CD4-positive, CD25-positive, alpha-beta regulatory T cell (primary cell): ENCODE results near the gene SBSN. TPM values are rescaled to one million over a fixed set of nuclear protein-coding genes. Genes with fewer than 3 reads are reported as not detected.
A peak's percentile ranks its signal among the peaks of the same experiment; 100 is the strongest.

Experiments used
- ATAC-seq, 2 donors: fragments of 150-1000 bp; cut with Tn5 transposase; one replicate each; pipeline ENCODE4 v1.10.0; 2021; ENCODE audit warnings: low read depth in 2 of 2, moderate number of reproducible peaks in 2 of 2, moderate library complexity in 1 of 2
- DNase-seq, 3 donors: peaks; one replicate each; pipeline versions ENCODE4 v3.0.0 to v3.0.0-alpha.2; 2012 to 2022; ENCODE audit warnings: mixed read lengths in 1 of 3
- H3K27ac ChIP-seq: one replicate; pipeline ENCODE4 v1.7.0; 2013; ENCODE audit warnings: mild to moderate bottlenecking, low read length; ENCODE audit not compliant: insufficient read depth, poor library complexity, severe bottlenecking
- H3K27me3 ChIP-seq: one replicate; pipeline ENCODE4 v1.7.0; 2013; ENCODE audit warnings: low read length; ENCODE audit not compliant: control insufficient read depth, insufficient read depth
- H3K36me3 ChIP-seq: one replicate; pipeline ENCODE4 v1.7.0; 2013; ENCODE audit warnings: mild to moderate bottlenecking, low read length, moderate library complexity; ENCODE audit not compliant: control insufficient read depth, insufficient read depth
- H3K4me1 ChIP-seq: 2 replicates; pipeline ENCODE4 v1.7.0; 2013; ENCODE audit warnings: mild to moderate bottlenecking, low read length; ENCODE audit not compliant: insufficient read depth, control insufficient read depth, poor library complexity, severe bottlenecking
- H3K4me3 ChIP-seq: one replicate; pipeline ENCODE4 v1.7.0; 2013; ENCODE audit warnings: low read depth, mild to moderate bottlenecking, low read length, moderate library complexity
- H3K9me3 ChIP-seq, 2 experiments: 1 replicate in 1 of 2; 2 replicates in 1 of 2; pipeline ENCODE4 v1.7.0; 2013; ENCODE audit warnings: low read length in 2 of 2, mild to moderate bottlenecking in 1 of 2, moderate library complexity in 1 of 2; ENCODE audit not compliant: control insufficient read depth in 2 of 2
- H3K27ac Mint-ChIP-seq, 3 donors: one replicate each; pipeline ENCODE4 v1.8.0; 2020 to 2022; ENCODE audit warnings: mild to moderate bottlenecking in 3 of 3, mixed read lengths in 3 of 3, moderate library complexity in 2 of 3
- H3K27me3 Mint-ChIP-seq: one replicate; pipeline ENCODE4 v1.8.0; 2022; ENCODE audit warnings: mild to moderate bottlenecking, mixed read lengths
- H3K36me3 Mint-ChIP-seq: one replicate; pipeline ENCODE4 v1.8.0; 2020; ENCODE audit warnings: mixed read lengths
- H3K4me1 Mint-ChIP-seq, 4 donors: one replicate each; pipeline ENCODE4 v1.8.0; 2020 to 2022; ENCODE audit warnings: mixed read lengths in 4 of 4, mild to moderate bottlenecking in 1 of 4
- H3K4me3 Mint-ChIP-seq, 4 donors: one replicate each; pipeline ENCODE4 v1.8.0; 2020 to 2022; ENCODE audit warnings: mild to moderate bottlenecking in 4 of 4, mixed read lengths in 4 of 4, moderate library complexity in 3 of 4
- H3K9me3 Mint-ChIP-seq, 7 donors: one replicate each; pipeline ENCODE4 v1.8.0; 2020 to 2022; ENCODE audit warnings: mixed read lengths in 7 of 7, mild to moderate bottlenecking in 3 of 7, moderate library complexity in 2 of 7
- polyA plus RNA-seq, 4 donors: library from polyadenylated mRNA; unstranded; fragments of 300-500 nt; fragmentation: Illumina TruSeq; gene quantifications; one replicate each; pipeline ENCODE4 v1.2.3, GENCODE V29; 2021
- total RNA-seq: library from RNA; stranded (reverse); gene quantifications from one replicate; pipeline ENCODE4 v1.2.3, GENCODE V29; 2022

The SBSN gene
- total and polyA plus RNA-seq, 5 donors from 2014 or later, result not detected

GRCh38 chr19:35562336-35562735 lies 34.2 kb upstream of the SBSN start:
- peaks cover 2% of the 10 kb centered on the region for H3K27me3 ChIP-seq

GRCh38 chr19:35561436-35561835 lies 33.3 kb upstream of the SBSN start:
- Histone ChIP-seq H3K27ac (no peak overlapping the region), H3K9me3 (no peaks in the 10 kb centered on the region), H3K36me3 (no peaks in the 10 kb centered on the region), H3K4me1 (peaks cover 15% of the 10 kb centered on the region), H3K4me3 (no peak overlapping the region), H3K27me3 (peaks cover 2% of the 10 kb centered on the region)
- Mint-ChIP-seq H3K9me3 (no peaks in the 10 kb centered on the region), H3K27me3 (peaks cover 27% of the 10 kb centered on the region), H3K36me3 (no peaks in the 10 kb centered on the region), H3K27ac (no peak overlapping the region), H3K4me1 (peaks cover 0 to 17% (median 3%) of the 10 kb centered on the region in 4 donors), H3K4me3 (peak overlapping the region in 1 of 4 donors; percentile 17)
- no peak for ATAC-seq
- DNase-seq, result no peak

More at GRCh38 chr19:35562336-35562735, 34.2 kb upstream of the SBSN start:
- ATAC-seq (no peak), DNase-seq (no peak)
- no peaks in the 10 kb centered on the region for H3K36me3 Mint-ChIP-seq
- Histone ChIP-seq H3K4me1 (peaks cover 15% of the 10 kb centered on the region), H3K9me3 (no peaks in the 10 kb centered on the region), H3K27ac (no peak overlapping the region), H3K4me3 (no peak overlapping the region), H3K36me3 (no peaks in the 10 kb centered on the region)
- H3K9me3 Mint-ChIP-seq, result no peaks in the 10 kb centered on the region
- H3K27ac Mint-ChIP-seq, result no peak overlapping the region
- H3K27me3 Mint-ChIP-seq, result peaks cover 31% of the 10 kb centered on the region
- H3K4me3 Mint-ChIP-seq, result no peak overlapping the region
- H3K4me1 Mint-ChIP-seq, result peaks cover 0 to 14% (median 2%) of the 10 kb centered on the region in 4 donors

GRCh38 chr19:35560677-35561076 lies 32.6 kb upstream of the SBSN start:
- Mint-ChIP-seq H3K9me3 (no peaks in the 10 kb centered on the region), H3K27me3 (peaks cover 27% of the 10 kb centered on the region), H3K36me3 (no peaks in the 10 kb centered on the region), H3K27ac (no peak overlapping the region), H3K4me1 (peaks cover 0 to 20% (median 3%) of the 10 kb centered on the region in 4 donors), H3K4me3 (peak overlapping the region in 2 of 4 donors; percentile 50 to 55)
- no peak for DNase-seq
- ATAC-seq, result no peak
- H3K4me1 ChIP-seq, result peaks cover 15% of the 10 kb centered on the region
- no peak overlapping the region for H3K4me3 ChIP-seq
- no peak overlapping the region for H3K27ac ChIP-seq
- H3K36me3 ChIP-seq, result no peaks in the 10 kb centered on the region
- H3K27me3 ChIP-seq, result peaks cover 2% of the 10 kb centered on the region
- no peaks in the 10 kb centered on the region for H3K9me3 ChIP-seq

DNA sequence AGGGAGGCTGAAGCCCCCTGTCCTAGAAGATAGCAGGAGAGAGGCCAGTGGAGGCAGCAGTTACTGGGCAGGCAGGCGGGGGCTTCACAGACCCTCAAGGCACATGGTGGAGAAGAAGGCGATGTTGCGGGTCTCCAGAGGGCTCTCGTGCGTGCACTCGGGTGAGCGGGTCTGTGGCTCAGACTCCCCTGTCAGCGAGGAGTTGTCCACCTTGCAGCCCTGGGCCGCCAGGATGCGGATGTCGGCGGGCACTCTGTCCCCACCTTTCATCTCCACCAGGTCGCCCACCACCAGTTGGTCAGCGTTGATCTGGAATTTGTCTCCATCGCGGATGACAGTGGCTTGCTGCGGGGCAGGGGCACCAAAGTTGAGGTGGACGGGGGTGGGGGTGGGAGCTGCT lies 32.2 kb upstream of the SBSN start:
- Mint-ChIP-seq H3K9me3 (no peaks in the 10 kb centered on the region), H3K27ac (no peak overlapping the region), H3K4me3 (no peak overlapping the region), H3K4me1 (peaks cover 0 to 20% (median 3%) of the 10 kb centered on the region in 4 donors), H3K36me3 (no peaks in the 10 kb centered on the region), H3K27me3 (peaks cover 27% of the 10 kb centered on the region)
- no peak overlapping the region for H3K27ac ChIP-seq
- DNase-seq (no peak), ATAC-seq (no peak)
- no peak overlapping the region for H3K4me3 ChIP-seq
- no peaks in the 10 kb centered on the region for H3K36me3 ChIP-seq
- H3K27me3 ChIP-seq, result peaks cover 2% of the 10 kb centered on the region
- H3K4me1 ChIP-seq, result peaks cover 15% of the 10 kb centered on the region
- no peaks in the 10 kb centered on the region for H3K9me3 ChIP-seq

DNA sequence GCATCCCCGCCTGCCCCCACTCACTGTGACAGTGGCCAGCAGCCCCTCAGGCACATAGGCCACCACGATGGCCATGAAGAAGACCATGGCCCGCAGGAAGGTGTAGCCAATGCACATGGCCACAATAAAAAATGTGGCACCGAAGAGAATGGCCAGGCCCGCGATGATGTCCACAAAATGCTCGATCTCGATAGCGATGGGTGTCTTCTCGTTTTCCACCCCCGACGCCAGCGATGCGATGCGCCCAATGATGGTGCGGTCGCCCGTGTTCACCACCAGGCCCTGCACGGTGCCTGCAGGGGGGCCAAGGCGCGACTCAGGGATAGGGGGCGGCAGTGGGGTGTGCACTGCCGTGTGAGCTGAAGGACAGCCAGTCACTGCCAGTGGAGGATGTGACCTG lies 31.7 kb upstream of the SBSN start:
- ATAC-seq (no peak), DNase-seq (no peak)
- H3K4me1 ChIP-seq, result peaks cover 15% of the 10 kb centered on the region
- Mint-ChIP-seq H3K27me3 (peaks cover 27% of the 10 kb centered on the region), H3K4me1 (peaks cover 0 to 20% (median 3%) of the 10 kb centered on the region in 4 donors), H3K27ac (no peak overlapping the region), H3K9me3 (no peaks in the 10 kb centered on the region), H3K36me3 (no peaks in the 10 kb centered on the region), H3K4me3 (no peak overlapping the region)
- no peak overlapping the region for H3K4me3 ChIP-seq
- peaks cover 2% of the 10 kb centered on the region for H3K27me3 ChIP-seq
- H3K9me3 ChIP-seq, result no peaks in the 10 kb centered on the region
- H3K27ac ChIP-seq, result no peak overlapping the region
- no peaks in the 10 kb centered on the region for H3K36me3 ChIP-seq

- ATAC-seq, result no peak
- Mint-ChIP-seq H3K27me3 (peaks cover 27% of the 10 kb centered on the region), H3K4me3 (peak overlapping the region in 2 of 4 donors; percentile 8 to 43), H3K4me1 (peaks cover 0 to 20% (median 3%) of the 10 kb centered on the region in 4 donors), H3K9me3 (no peaks in the 10 kb centered on the region), H3K27ac (peak overlapping the region in 1 of 3 donors; percentile 76), H3K36me3 (no peaks in the 10 kb centered on the region)
- H3K27me3 ChIP-seq, result no peaks in the 10 kb centered on the region
- no peaks in the 10 kb centered on the region for H3K9me3 ChIP-seq
- no peak overlapping the region for H3K4me3 ChIP-seq
- H3K4me1 ChIP-seq, result peaks cover 15% of the 10 kb centered on the region
- DNase-seq, result no peak
- no peak overlapping the region for H3K27ac ChIP-seq
- H3K36me3 ChIP-seq, result no peaks in the 10 kb centered on the region
Observed at GRCh38 chr19:35559281-35559659, 31.2 kb upstream of the SBSN start.

GRCh38 chr19:35558400-35559280 lies 30.5 kb upstream of the SBSN start:
- DNase-seq (no peak), ATAC-seq (no peak)
- H3K4me3 ChIP-seq, result no peak overlapping the region
- peaks cover 15% of the 10 kb centered on the region for H3K4me1 ChIP-seq
- H3K4me3 Mint-ChIP-seq, result peak overlapping the region in 2 of 4 donors; percentile 8 to 43
- peaks cover 27% of the 10 kb centered on the region for H3K27me3 Mint-ChIP-seq
- H3K27ac ChIP-seq, result no peak overlapping the region
- no peak overlapping the region for H3K27ac Mint-ChIP-seq
- H3K36me3 ChIP-seq, result no peaks in the 10 kb centered on the region
- H3K9me3 Mint-ChIP-seq, result no peaks in the 10 kb centered on the region
- no peaks in the 10 kb centered on the region for H3K9me3 ChIP-seq
- H3K36me3 Mint-ChIP-seq, result no peaks in the 10 kb centered on the region
- peaks cover 0 to 20% (median 3%) of the 10 kb centered on the region in 4 donors for H3K4me1 Mint-ChIP-seq
- no peaks in the 10 kb centered on the region for H3K27me3 ChIP-seq
